Mucosa of gallbladder (tissue), 1 donor: ENCODE measurements around the gene IMMP2L. TPM values are rescaled to one million over a fixed set of nuclear protein-coding genes. Genes with fewer than 3 reads are reported as not detected.

Experiments
- DNase-seq: peaks from one replicate; pipeline ENCODE4 v3.0.0-alpha.2; 2020; ENCODE audit warnings: low spot score
- total RNA-seq: library from RNA; stranded (reverse); gene quantifications from one replicate; pipeline ENCODE4 v1.2.1, GENCODE V29; 2021
- donor health status: DM: no; HTN: no; CAD: no.

The IMMP2L gene
- total RNA-seq, 1 donor from 2014 or later: 19.7 TPM

GRCh38 chr7:111215550-111215949 lies 346.7 kb downstream of the IMMP2L start:
- no peak for DNase-seq

- no peak for DNase-seq
These were observed 349.3 kb downstream of the IMMP2L start for GRCh38 chr7:111212857-111213523.

- no peak for DNase-seq
These were observed 351.3 kb downstream of the IMMP2L start for GRCh38 chr7:111210996-111211395.

GRCh38 chr7:111210043-111210442 lies 352.2 kb downstream of the IMMP2L start:
- no peak for DNase-seq

- no peak for DNase-seq
These were observed 357.0 kb downstream of the IMMP2L start for GRCh38 chr7:111205251-111205650.

- DNase-seq: no peak
These were observed 360.0 kb downstream of the IMMP2L start for GRCh38 chr7:111202321-111202720.

GRCh38 chr7:111199643-111200042 lies 362.6 kb downstream of the IMMP2L start:
- no peak for DNase-seq

- DNase-seq: no peak
These were observed 364.0 kb downstream of the IMMP2L start for GRCh38 chr7:111198255-111198654.

- no peak for DNase-seq
These were observed 365.6 kb downstream of the IMMP2L start for GRCh38 chr7:111196655-111197054.

- DNase-seq: no peak
These were observed 369.5 kb downstream of the IMMP2L start for GRCh38 chr7:111192614-111193413.

GRCh38 chr7:111190804-111191203 lies 371.5 kb downstream of the IMMP2L start:
- DNase-seq: no peak

GRCh38 chr7:111184987-111185386 lies 377.3 kb downstream of the IMMP2L start:
- no peak for DNase-seq

- no peak for DNase-seq
These were observed 379.0 kb downstream of the IMMP2L start for GRCh38 chr7:111183321-111183720.

GRCh38 chr7:111180338-111180737 lies 382.0 kb downstream of the IMMP2L start:
- DNase-seq: no peak

- DNase-seq: no peak
These were observed 386.3 kb downstream of the IMMP2L start for GRCh38 chr7:111175908-111176441.

- DNase-seq: no peak
These were observed 387.8 kb downstream of the IMMP2L start for GRCh38 chr7:111174510-111174909.

- DNase-seq: no peak
These were observed 388.3 kb downstream of the IMMP2L start for GRCh38 chr7:111173990-111174389.

- DNase-seq: no peak
These were observed 388.8 kb downstream of the IMMP2L start for GRCh38 chr7:111173528-111173927.

GRCh38 chr7:111172564-111173257 lies 389.6 kb downstream of the IMMP2L start:
- no peak for DNase-seq

GRCh38 chr7:111168182-111168581 lies 394.1 kb downstream of the IMMP2L start:
- DNase-seq: no peak

- DNase-seq: no peak
These were observed 397.9 kb downstream of the IMMP2L start for GRCh38 chr7:111164442-111164841.

GRCh38 chr7:111162692-111163091 lies 399.6 kb downstream of the IMMP2L start:
- DNase-seq: no peak
